ENCODE data around the gene KLK11. TPM values are rescaled to one million over a fixed set of nuclear protein-coding genes. Genes with fewer than 3 reads are reported as not detected.

KLK11 gene
- not detected in 2 replicates for total RNA-seq

GRCh38 chr19:51026554-51026831, at the start of gene KLK11:
KLK11 (minus strand) TSS chr19:51026616; CDS start chr19:51025631, 985 bp downstream.

GRCh38 chr19:51064534-51065220, 38.3 kb upstream of the KLK11 start, which contains the start of gene KLK13:
KLK13 (minus strand) TSS chr19:51065092; CDS start chr19:51065067, 25 bp downstream.

GRCh38 chr19:51034704-51035103, 8.3 kb upstream of the KLK11 start, which contains the start of gene KLK12:
KLK12 (minus strand) TSS chr19:51035002; CDS start chr19:51034621, 381 bp downstream.

GRCh38 chr19:51019544-51019925, 6.9 kb downstream of the KLK11 start, which contains the start of gene KLK10:
KLK10 (minus strand) TSS chr19:51019709; CDS start chr19:51019130, 579 bp downstream.

GRCh38 chr19:51001515-51001914, 24.9 kb downstream of the KLK11 start, which contains the start of gene KLK8:
KLK8 (minus strand) TSS chr19:51001604; CDS start chr19:51001167, 437 bp downstream.

GRCh38 chr19:50983625-50984292, 42.7 kb downstream of the KLK11 start, which contains the start of gene KLK7:
KLK7 (minus strand) TSS chr19:50983917; CDS start chr19:50982399, 1,518 bp downstream.

Other genes starting within 250 kb of the KLK11 start
- not detected in 2 replicates for gene ACP4, start 236.2 kb downstream of the KLK11 start, total RNA-seq
- gene KLK1, start 202.8 kb downstream of the KLK11 start, total RNA-seq, result not detected in 2 replicates
- not detected in 2 replicates for gene KLK15, start 193.0 kb downstream of the KLK11 start, total RNA-seq
- gene KLK3, start 171.7 kb downstream of the KLK11 start, total RNA-seq, result not detected in 2 replicates
- not detected in 2 replicates for gene KLK2, start 153.2 kb downstream of the KLK11 start, total RNA-seq
- gene KLK4, start 115.2 kb downstream of the KLK11 start, total RNA-seq, result not detected in 2 replicates
- not detected in 2 replicates for gene KLK5, start 73.6 kb downstream of the KLK11 start, total RNA-seq
- not detected in 2 replicates for gene KLK6, start 57.0 kb downstream of the KLK11 start, total RNA-seq
- gene KLK7, start 42.7 kb downstream of the KLK11 start, total RNA-seq, result not detected in 2 replicates
- not detected in 2 replicates for gene KLK8, start 25.0 kb downstream of the KLK11 start, total RNA-seq
- gene KLK10, start 6.9 kb downstream of the KLK11 start, total RNA-seq, result not detected in 2 replicates
- not detected in 2 replicates for gene KLK12, start 8.4 kb upstream of the KLK11 start, total RNA-seq
- gene KLK13, start 38.5 kb upstream of the KLK11 start, total RNA-seq, result not detected in 2 replicates
- gene KLK14, start 56.3 kb upstream of the KLK11 start, total RNA-seq, result not detected in 2 replicates
- 12.1 and 14.8 TPM in 2 replicates for gene CTU1, start 81.8 kb upstream of the KLK11 start, total RNA-seq
- not detected in 2 replicates for gene SIGLEC9, start 98.3 kb upstream of the KLK11 start, total RNA-seq
- not detected in 2 replicates for gene SIGLEC7, start 115.7 kb upstream of the KLK11 start, total RNA-seq
- gene CD33, start 198.5 kb upstream of the KLK11 start, total RNA-seq, result not detected in 2 replicates
- gene SIGLECL1, start 224.5 kb upstream of the KLK11 start, total RNA-seq, result not detected in 2 replicates

Measured in mammary microvascular endothelial cell (primary cell).